HepG2 (cell line): ENCODE measurements around the gene PSORS1C1. TPM values are rescaled to one million over a fixed set of nuclear protein-coding genes. Genes with fewer than 3 reads are reported as not detected.

Source experiments
- ATAC-seq: fragments of 200-7000 bp; cut with Tn5 transposase; 3 replicates; pipeline ENCODE4 v1.9.1; 2020; ENCODE audit warnings: mild to moderate bottlenecking, moderate library complexity
- BruUV-seq: library from RNA; stranded (reverse); fragments of 400-500 nt; replicated peaks from 2 replicates; lab custom pipeline; 2021; lab: Mats Ljungman, UMichigan
- CTCF ChIA-PET: fragments of 300-600 bp; formaldehyde crosslinking; extraction: SDS; loops from one replicate; lab custom pipeline; 2021; ENCODE audit warnings: low total read pairs, inconsistent platforms, low intra/inter-chr PET ratio; lab: Yijun Ruan, JAX
- POLR2A ChIA-PET: fragments of 350-600 bp; sonication (Branson Sonifier 250); formaldehyde crosslinking; loops from one replicate; lab custom pipeline; 2020; ENCODE audit warnings: antibody characterized with exemption, inconsistent platforms; lab: Yijun Ruan, JAX
- DNase-seq: peaks from one replicate; pipeline ENCODE4 v3.0.0-alpha.2; 2015; ENCODE audit warnings: low spot score
- FAIRE-seq: peaks from 3 replicates; lab custom pipeline; 2011; peaks lifted over from hg19 to GRCh38; lab: Jason Lieb, UNC
- H2AFZ ChIP-seq: one replicate; pipeline ENCODE4 v1.6.1; 2011; ENCODE audit warnings: low read length, inconsistent platforms
- H3K27ac ChIP-seq: fragments of 300-600 bp; 3 replicates; pipeline ENCODE4 v1.8.0; 2011; ENCODE audit warnings: mixed run types, mild to moderate bottlenecking, mixed read lengths, low read length, inconsistent platforms; ENCODE audit not compliant: insufficient read depth; ENCODE audit errors: extremely low read length
- H3K27me3 ChIP-seq, 2 experiments: fragments of 200-600 bp in 1 of 2; 2 replicates in 1 of 2; 3 replicates in 1 of 2; pipeline versions ENCODE4 v1.6.0 to v1.8.0; 2011; ENCODE audit warnings: low read length in 2 of 2, mild to moderate bottlenecking in 2 of 2, moderate library complexity in 2 of 2, inconsistent platforms in 1 of 2; ENCODE audit not compliant: insufficient read depth in 2 of 2, control insufficient read depth in 1 of 2
- H3K36me3 ChIP-seq, 2 experiments: fragments of 200-600 bp in 1 of 2; replicated peaks in 1 of 2; 2 replicates in 1 of 2; 3 replicates in 1 of 2; pipeline versions ENCODE4 v1.5.1 to v1.8.0; 2011; ENCODE audit warnings: low read length in 2 of 2, inconsistent platforms in 1 of 2; ENCODE audit not compliant: insufficient read depth in 2 of 2, control insufficient read depth in 1 of 2
- H3K4me1 ChIP-seq: 2 replicates; pipeline ENCODE4 v1.5.1; 2012; ENCODE audit warnings: low read length, inconsistent platforms; ENCODE audit not compliant: insufficient read depth
- H3K4me2 ChIP-seq: 2 replicates; pipeline ENCODE4 v1.6.0; 2011; ENCODE audit warnings: low read depth, low read length, inconsistent platforms
- H3K4me3 ChIP-seq, 3 experiments: fragments of 200-600 bp in 1 of 3; sonication (generic), shearing (Covaris generic) in 1 of 3; replicated peaks in 1 of 3; 2 replicates each; pipeline ENCODE4 v1.5.1; 2011 to 2016; ENCODE audit warnings: low read length in 3 of 3, inconsistent platforms in 2 of 3, low read depth in 2 of 3, mild to moderate bottlenecking in 2 of 3, control low read depth in 1 of 3, mixed read lengths in 1 of 3; ENCODE audit not compliant: insufficient read depth in 1 of 3
- H3K79me2 ChIP-seq: one replicate; pipeline ENCODE4 v1.6.1; 2011; ENCODE audit warnings: low read length, inconsistent platforms; ENCODE audit not compliant: insufficient read depth
- H3K9ac ChIP-seq: 2 replicates; pipeline ENCODE4 v1.6.0; 2011; ENCODE audit warnings: mild to moderate bottlenecking, low read depth, low read length, inconsistent platforms; ENCODE audit not compliant: insufficient read depth
- H3K9me3 ChIP-seq: 2 replicates; pipeline ENCODE4 v1.5.1; 2012; ENCODE audit warnings: mild to moderate bottlenecking, low read length
- H4K20me1 ChIP-seq: 2 replicates; pipeline ENCODE4 v1.6.0; 2011; ENCODE audit warnings: inconsistent platforms, mild to moderate bottlenecking, low read length, moderate library complexity; ENCODE audit not compliant: insufficient read depth
- FOXA1 ChIP-seq, 2 experiments: fragments of 450-650 bp in 1 of 2; sonication (generic) in 1 of 2; formaldehyde crosslinking in 1 of 2; IDR thresholded peaks; 2 replicates each; pipeline versions ENCODE4 v1.4.0 to v1.6.1; 2016 to 2020; ENCODE audit warnings: missing genetic modification reagents in 1 of 2
- JARID2 ChIP-seq: sonication (generic); formaldehyde crosslinking; IDR thresholded peaks from 2 replicates; pipeline ENCODE4 v1.8.1; 2023; ENCODE audit warnings: missing genetic modification reagents, inconsistent platforms; ENCODE audit not compliant: insufficient replicate concordance
- MIER3 ChIP-seq: IDR thresholded peaks from 2 replicates; pipeline ENCODE4 v1.6.1; 2016; ENCODE audit warnings: missing compliant biosample characterization, borderline replicate concordance
- ZMAT3 ChIP-seq: sonication (generic); formaldehyde crosslinking; conservative IDR thresholded peaks from 2 replicates; pipeline ENCODE4 v1.7.0; 2021; ENCODE audit warnings: missing genetic modification reagents
- ZNF441 ChIP-seq: sonication (generic); formaldehyde crosslinking; IDR thresholded peaks from 2 replicates; pipeline ENCODE4 v1.7.0; 2021; ENCODE audit warnings: missing genetic modification reagents, borderline replicate concordance
- ZNF773 ChIP-seq: sonication (generic); formaldehyde crosslinking; IDR thresholded peaks from 2 replicates; pipeline ENCODE4 v1.4.0; 2020; ENCODE audit warnings: missing genetic modification reagents, borderline replicate concordance
- ZZZ3 ChIP-seq: sonication (generic); formaldehyde crosslinking; IDR thresholded peaks from 2 replicates; pipeline ENCODE4 v1.4.0; 2020; ENCODE audit warnings: missing genetic modification reagents, mild to moderate bottlenecking, borderline replicate concordance
- WGBS: methylation state at CpG from one replicate; pipeline ENCODE4 v1.1.6; 2017; ENCODE audit warnings: low lambda C conversion rate; 5-methylcytosine and 5-hydroxymethylcytosine counted together
- in situ Hi-C: cut with HindIII; loops from 2 replicates; pipeline ENCODE4 v1.10.0; 2017; ENCODE audit warnings: low pct_unique_long_range_greater_than_20kb; ENCODE audit not compliant: extremely low pct_ligation_motif_present
- intact Hi-C: fragments of 100-400 bp; cut with micrococcal nuclease; formaldehyde crosslinking; loops from one replicate; pipeline ENCODE4 v1.10.0; 2022; ENCODE audit not compliant: unreplicated experiment
- polyA plus RNA-seq, 8 experiments: library from polyadenylated mRNA; depleted of rRNA in 3 of 8; stranded (reverse) in 7 of 8; unstranded in 1 of 8; fragments of >200 nt; fragmentation: Illumina TruSeq in 4 of 8; extraction: Trizol in 4 of 8; gene quantifications; 2 replicates each; pipeline versions ENCODE4 v1.2.1 to v1.2.3, GENCODE V29; 2011 to 2016; ENCODE audit warnings: low read depth in 4 of 8, missing spikeins in 1 of 8, mixed read lengths in 1 of 8; ENCODE audit not compliant: insufficient read depth in 1 of 8
- total RNA-seq, 5 experiments: library from RNA; depleted of rRNA; stranded (reverse); fragments of >200 nt; fragmentation: Illumina TruSeq; extraction: Trizol; gene quantifications; 2 replicates each; pipeline ENCODE4 v1.2.3, GENCODE V29; 2016; ENCODE audit warnings: low read depth in 1 of 5
- TF ChIP-seq, protein P1 (sequence below): sonication (generic); formaldehyde crosslinking; IDR thresholded peaks from 2 replicates; pipeline ENCODE4 v1.5.1; 2020; ENCODE audit warnings: missing genetic modification reagents, mild to moderate bottlenecking, borderline replicate concordance
- TF ChIP-seq, protein P2 (sequence below): sonication (generic); formaldehyde crosslinking; IDR thresholded peaks from 2 replicates; pipeline ENCODE4 v1.4.0; 2020; ENCODE audit warnings: missing genetic modification reagents, mild to moderate bottlenecking, borderline replicate concordance
- TF ChIP-seq, protein P3 (sequence below): sonication (generic); formaldehyde crosslinking; IDR thresholded peaks from 2 replicates; pipeline ENCODE4 v1.4.0; 2020; ENCODE audit warnings: mild to moderate bottlenecking, missing genetic modification reagents
- TF ChIP-seq, protein P4 (sequence below): IDR thresholded peaks from 2 replicates; pipeline ENCODE4 v1.6.1; 2016; ENCODE audit warnings: low read depth
- TF ChIP-seq, protein P5 (sequence below): sonication (generic); formaldehyde crosslinking; IDR thresholded peaks from 2 replicates; pipeline ENCODE4 v1.4.0; 2020; ENCODE audit warnings: missing genetic modification reagents
- TF ChIP-seq, protein P6 (sequence below): sonication (generic); formaldehyde crosslinking; IDR thresholded peaks from 2 replicates; pipeline ENCODE4 v1.4.0; 2020; ENCODE audit warnings: missing genetic modification reagents, borderline replicate concordance

Gene PSORS1C1
- total and polyA plus RNA-seq, 2 of the 13 experiments (the other 11 are each of a cell fraction or from before 2014, with no cell fraction given), result 0.01 to 0.02 TPM

DNA sequence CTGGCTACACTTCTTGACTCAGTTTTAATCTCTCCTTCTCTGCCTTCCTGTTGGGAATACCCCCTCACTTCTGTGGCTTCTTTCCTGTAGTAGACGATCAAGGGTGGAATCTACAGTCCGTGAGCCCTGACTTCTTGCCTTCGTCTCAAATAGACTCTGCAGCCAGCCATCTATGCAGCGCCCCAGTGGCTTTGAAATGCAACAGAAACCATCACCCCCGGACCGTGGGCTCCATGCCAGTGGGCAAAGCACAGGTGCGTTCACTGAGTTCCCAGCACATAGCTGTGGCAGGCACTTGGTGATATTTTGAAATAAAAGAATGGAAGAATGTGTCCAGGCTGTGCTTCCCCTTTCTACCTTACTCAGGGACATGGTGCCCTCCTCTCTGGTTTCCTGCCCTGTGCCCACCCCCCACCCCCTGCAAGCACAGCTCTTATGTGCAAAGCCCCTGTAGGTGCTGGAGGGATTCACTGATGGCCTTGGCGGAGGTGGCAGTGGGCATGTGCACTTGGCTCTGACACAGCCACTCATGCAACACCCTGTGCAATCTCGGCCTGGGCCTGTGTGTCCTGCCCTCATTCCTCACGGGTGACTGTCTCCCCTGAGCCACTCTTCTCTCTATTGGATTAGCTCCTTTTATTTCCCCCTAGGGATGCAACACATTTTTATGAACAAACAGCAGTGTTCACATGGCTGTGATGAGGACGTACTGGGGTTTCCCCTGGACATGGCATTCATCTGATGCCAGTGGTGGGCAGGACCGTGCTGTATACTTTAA is 11.2 kb downstream of the PSORS1C1 start:
- H3K4me3 ChIP-seq, result no peak overlapping the region
- CTCF ChIA-PET, result no interaction called here
- ATAC-seq (no peak), FAIRE-seq (no peak), DNase-seq (no peak)
- BruUV-seq, result no TSS peak
- no peak overlapping the region for H3K27ac ChIP-seq
- H3K9ac ChIP-seq, result no peak overlapping the region
- in situ Hi-C loops, result no loop called here
- no peaks in the 10 kb centered on the region for H3K79me2 ChIP-seq
- no peaks in the 10 kb centered on the region for H3K36me3 ChIP-seq
- H4K20me1 ChIP-seq, result no peaks in the 10 kb centered on the region
- peaks cover 0 to 49% of the 10 kb centered on the region in 2 experiments; a peak in 3 of 5 replicates for H3K27me3 ChIP-seq
- POLR2A ChIA-PET, result no interaction called here
- no peak overlapping the region for H3K4me2 ChIP-seq
- H2AFZ ChIP-seq, result no peak overlapping the region
- intact Hi-C loops, result loop anchor here (2.0 kb wide), 1 partner anchor 17 kb away; no protein-coding TSS in a partner anchor
- H3K9me3 ChIP-seq, result no peaks in the 10 kb centered on the region
- 21% methylated on average over 12 of the region's 12 CpGs for WGBS
- peaks cover 7% of the 10 kb centered on the region for H3K4me1 ChIP-seq
- TF ChIP-seq, protein P1, sequence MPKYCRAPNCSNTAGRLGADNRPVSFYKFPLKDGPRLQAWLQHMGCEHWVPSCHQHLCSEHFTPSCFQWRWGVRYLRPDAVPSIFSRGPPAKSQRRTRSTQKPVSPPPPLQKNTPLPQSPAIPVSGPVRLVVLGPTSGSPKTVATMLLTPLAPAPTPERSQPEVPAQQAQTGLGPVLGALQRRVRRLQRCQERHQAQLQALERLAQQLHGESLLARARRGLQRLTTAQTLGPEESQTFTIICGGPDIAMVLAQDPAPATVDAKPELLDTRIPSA (CRISPR knock-in tag), result no peak
- no peak for TF ChIP-seq ZNF441 (CRISPR knock-in tag)
- no peak for TF ChIP-seq JARID2 (CRISPR knock-in tag)
- no peak for TF ChIP-seq ZMAT3 (CRISPR knock-in tag)
- no peak for TF ChIP-seq ZNF773 (CRISPR knock-in tag)
- no peak for TF ChIP-seq FOXA1 (IDR thresholded peaks at IDR 0.05)
- no peak for TF ChIP-seq FOXA1 (CRISPR knock-in tag; IDR thresholded peaks at IDR 0.05)
- TF ChIP-seq, protein P2, sequence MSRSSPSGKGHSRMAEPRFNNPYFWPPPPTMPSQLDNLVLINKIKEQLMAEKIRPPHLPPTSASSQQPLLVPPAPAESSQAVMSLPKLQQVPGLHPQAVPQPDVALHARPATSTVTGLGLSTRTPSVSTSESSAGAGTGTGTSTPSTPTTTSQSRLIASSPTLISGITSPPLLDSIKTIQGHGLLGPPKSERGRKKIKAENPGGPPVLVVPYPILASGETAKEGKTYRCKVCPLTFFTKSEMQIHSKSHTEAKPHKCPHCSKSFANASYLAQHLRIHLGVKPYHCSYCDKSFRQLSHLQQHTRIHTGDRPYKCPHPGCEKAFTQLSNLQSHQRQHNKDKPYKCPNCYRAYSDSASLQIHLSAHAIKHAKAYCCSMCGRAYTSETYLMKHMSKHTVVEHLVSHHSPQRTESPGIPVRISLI, result no peak
- TF ChIP-seq MIER3 (CRISPR knock-in tag), result no peak
- TF ChIP-seq, protein P3, sequence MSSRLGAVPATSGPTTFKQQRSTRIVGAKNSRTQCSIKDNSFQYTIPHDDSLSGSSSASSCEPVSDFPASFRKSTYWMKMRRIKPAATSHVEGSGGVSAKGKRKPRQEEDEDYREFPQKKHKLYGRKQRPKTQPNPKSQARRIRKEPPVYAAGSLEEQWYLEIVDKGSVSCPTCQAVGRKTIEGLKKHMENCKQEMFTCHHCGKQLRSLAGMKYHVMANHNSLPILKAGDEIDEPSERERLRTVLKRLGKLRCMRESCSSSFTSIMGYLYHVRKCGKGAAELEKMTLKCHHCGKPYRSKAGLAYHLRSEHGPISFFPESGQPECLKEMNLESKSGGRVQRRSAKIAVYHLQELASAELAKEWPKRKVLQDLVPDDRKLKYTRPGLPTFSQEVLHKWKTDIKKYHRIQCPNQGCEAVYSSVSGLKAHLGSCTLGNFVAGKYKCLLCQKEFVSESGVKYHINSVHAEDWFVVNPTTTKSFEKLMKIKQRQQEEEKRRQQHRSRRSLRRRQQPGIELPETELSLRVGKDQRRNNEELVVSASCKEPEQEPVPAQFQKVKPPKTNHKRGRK, result no peak
- TF ChIP-seq, protein P4, sequence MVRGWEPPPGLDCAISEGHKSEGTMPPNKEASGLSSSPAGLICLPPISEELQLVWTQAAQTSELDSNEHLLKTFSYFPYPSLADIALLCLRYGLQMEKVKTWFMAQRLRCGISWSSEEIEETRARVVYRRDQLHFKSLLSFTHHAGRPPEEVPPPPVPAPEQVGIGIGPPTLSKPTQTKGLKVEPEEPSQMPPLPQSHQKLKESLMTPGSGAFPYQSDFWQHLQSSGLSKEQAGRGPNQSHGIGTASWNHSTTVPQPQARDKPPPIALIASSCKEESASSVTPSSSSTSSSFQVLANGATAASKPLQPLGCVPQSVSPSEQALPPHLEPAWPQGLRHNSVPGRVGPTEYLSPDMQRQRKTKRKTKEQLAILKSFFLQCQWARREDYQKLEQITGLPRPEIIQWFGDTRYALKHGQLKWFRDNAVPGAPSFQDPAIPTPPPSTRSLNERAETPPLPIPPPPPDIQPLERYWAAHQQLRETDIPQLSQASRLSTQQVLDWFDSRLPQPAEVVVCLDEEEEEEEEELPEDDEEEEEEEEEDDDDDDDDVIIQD (CRISPR knock-in tag), result no peak
- TF ChIP-seq, protein P5, sequence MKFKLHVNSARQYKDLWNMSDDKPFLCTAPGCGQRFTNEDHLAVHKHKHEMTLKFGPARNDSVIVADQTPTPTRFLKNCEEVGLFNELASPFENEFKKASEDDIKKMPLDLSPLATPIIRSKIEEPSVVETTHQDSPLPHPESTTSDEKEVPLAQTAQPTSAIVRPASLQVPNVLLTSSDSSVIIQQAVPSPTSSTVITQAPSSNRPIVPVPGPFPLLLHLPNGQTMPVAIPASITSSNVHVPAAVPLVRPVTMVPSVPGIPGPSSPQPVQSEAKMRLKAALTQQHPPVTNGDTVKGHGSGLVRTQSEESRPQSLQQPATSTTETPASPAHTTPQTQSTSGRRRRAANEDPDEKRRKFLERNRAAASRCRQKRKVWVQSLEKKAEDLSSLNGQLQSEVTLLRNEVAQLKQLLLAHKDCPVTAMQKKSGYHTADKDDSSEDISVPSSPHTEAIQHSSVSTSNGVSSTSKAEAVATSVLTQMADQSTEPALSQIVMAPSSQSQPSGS (CRISPR knock-in tag), result no peak
- TF ChIP-seq, protein P6, sequence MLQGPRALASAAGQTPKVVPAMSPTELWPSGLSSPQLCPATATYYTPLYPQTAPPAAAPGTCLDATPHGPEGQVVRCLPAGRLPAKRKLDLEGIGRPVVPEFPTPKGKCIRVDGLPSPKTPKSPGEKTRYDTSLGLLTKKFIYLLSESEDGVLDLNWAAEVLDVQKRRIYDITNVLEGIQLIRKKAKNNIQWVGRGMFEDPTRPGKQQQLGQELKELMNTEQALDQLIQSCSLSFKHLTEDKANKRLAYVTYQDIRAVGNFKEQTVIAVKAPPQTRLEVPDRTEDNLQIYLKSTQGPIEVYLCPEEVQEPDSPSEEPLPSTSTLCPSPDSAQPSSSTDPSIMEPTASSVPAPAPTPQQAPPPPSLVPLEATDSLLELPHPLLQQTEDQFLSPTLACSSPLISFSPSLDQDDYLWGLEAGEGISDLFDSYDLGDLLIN (CRISPR knock-in tag), result no peak
- no peak for TF ChIP-seq ZZZ3 (CRISPR knock-in tag)
